ENCODE data around the gene DTX3L. TPM values are rescaled to one million over a fixed set of nuclear protein-coding genes. Genes with fewer than 3 reads are reported as not detected.
"Not testable (repeated sequence)": the region's sequence is repeated elsewhere in the genome, so short reads cannot be mapped to it uniquely, and the experiment has no call there.

Gene DTX3L
- total RNA-seq, 1 donor from 2014 or later, result 55.1 TPM

- no peak for DNase-seq (ENCODE audit: low read depth)
Measured at GRCh38 chr3:122562923-122563716, 1.0 kb upstream of the DTX3L start.

- DNase-seq (ENCODE audit: low read depth), result peak; percentile 16
Measured at GRCh38 chr3:122563717-122564025, 467 bp upstream of the DTX3L start.

- not testable (repeated sequence) for DNase-seq (ENCODE audit: low read depth)
Measured at GRCh38 chr3:122568131-122568530, 4.0 kb downstream of the DTX3L start.

DNA sequence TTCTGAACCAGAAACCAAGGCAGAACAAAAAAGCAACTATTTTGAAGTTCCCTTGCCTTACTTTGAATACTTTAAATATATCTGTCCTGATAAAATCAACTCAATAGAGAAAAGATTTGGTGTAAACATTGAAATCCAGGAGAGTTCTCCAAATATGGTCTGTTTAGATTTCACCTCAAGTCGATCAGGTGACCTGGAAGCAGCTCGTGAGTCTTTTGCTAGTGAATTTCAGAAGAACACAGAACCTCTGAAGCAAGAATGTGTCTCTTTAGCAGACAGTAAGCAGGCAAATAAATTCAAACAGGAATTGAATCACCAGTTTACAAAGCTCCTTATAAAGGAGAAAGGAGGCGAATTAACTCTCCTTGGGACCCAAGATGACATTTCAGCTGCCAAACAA lies 4.6 kb downstream of the DTX3L start:
- no peak for DNase-seq (ENCODE audit: low read depth)

DNA sequence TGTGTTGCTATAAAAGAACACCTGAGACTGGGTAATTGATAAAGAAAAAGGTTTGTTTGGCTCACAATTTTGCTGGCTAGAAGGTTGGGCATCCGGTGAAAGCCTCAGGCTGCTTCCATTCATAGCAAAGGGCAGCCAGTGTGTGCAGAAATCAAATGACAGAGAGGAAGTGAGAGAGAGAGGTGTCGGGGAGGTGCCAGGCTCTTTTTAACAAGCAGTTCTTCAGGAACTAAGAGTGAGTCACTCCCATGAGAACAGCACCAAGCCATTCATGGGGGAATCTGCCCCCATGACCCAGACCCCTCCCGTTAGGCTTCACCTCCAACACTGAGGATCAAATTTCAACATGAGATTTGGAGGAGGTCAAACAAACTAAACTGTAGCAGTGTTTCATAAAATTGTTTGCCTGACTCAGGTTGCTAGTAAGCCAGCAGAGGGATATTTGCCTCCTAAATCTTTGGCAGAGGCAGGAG lies 8.8 kb downstream of the DTX3L start:
- DNase-seq (ENCODE audit: low read depth), result peak; percentile 92

DNA sequence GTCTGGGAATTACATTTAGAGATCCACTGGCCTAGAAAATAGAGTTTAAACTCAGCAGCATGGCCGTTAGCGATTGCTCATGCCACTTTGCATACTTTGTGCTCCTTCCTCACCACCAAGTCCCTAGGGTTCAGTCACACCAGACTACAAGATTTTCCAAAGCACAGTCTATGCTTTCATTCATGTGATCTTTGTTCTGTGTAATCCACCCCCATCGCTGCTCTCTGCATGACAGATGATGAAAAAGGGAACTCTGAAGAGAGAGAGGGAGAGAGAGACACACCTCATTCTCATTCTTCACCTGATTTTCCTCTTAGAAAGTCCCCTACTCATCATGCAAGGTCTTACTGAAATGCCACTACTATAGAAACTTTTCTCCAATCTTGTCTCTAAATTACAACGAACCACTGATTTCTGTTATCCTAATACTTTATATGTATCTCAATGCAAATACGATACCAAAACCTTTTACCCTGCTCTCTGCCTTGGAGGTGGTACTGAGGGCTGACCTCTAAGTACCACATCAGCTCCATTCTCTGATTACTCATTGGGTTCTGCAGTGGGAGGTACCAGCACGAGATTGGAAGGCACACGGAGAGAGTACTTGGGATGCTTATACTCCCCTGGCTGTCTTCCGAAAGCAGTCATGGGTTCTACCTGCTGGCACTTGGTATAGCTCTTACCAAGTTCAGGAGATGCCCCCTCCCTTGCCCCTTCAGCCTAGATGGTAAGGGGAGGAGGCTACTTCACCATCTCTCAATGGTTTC lies 12.2 kb downstream of the DTX3L start:
- DNase-seq (ENCODE audit: low read depth), result peak; percentile 18

DNA sequence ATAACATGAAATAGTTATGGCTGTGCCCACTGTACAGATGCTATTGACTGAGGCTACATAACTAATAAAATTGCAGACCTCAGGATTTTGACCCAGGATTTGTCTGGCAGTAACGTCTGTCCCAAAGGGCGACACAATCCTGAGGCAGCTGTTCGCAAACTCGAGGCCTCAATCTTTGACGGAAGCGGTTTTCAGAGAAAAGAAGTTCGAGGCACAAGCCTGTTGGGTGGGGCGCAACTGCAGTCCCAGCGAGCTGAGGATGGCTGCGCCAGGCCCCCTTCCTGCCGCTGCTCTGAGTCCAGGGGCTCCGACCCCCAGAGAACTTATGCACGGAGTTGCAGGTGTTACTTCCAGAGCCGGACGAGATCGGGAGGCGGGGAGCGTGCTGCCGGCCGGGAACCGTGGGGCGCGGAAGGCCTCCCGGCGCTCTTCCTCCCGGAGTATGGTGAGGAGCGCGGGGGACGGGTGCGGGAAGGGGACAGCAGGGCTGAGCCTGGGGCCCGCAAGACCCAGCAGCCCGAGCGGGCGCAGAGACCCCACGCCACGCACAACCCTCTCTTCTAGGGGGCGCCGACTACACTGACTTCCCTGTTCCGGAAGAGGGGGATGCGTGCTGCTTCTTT lies 13.4 kb downstream of the DTX3L start, which contains the start of gene PARP15:
PARP15 (plus strand) TSS at position 242 of the 623 bp plus-strand sequence; CDS start at position 260, 18 bp downstream.
- no peak for DNase-seq (ENCODE audit: low read depth)

DNA sequence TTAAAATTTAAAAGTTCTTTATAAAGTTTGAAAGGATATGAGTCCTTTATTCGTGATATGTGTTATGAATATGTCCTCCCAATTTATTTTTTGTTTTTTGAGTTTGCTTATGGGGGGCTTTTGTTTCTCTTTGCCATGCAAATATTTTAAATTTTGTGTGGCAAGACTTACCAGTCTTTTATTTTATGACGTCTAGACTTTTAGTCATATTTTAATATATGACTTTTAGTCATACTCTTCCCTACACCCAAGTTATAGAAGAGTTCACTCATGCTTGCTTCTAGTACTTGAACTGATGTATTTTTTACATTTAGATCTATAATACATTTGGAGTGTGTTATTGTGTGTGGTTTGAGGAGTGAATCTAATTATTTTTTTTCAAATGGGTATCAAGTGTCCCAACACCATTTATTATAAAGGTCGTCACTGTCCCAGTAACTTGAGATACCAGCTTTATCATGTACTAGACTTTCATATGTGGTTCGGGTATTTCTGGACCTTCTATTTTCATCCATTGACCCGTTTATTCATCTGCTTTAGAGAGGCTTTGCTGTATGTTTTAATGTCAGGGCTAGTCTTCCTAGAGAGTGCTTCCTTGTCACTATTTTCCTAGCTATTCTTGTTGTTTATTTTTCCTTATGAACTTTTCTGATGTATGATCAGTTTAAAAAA lies 14.1 kb downstream of the DTX3L start:
- no peak for DNase-seq (ENCODE audit: low read depth)

- DNase-seq (ENCODE audit: low read depth), result no peak
Measured at GRCh38 chr3:122580470-122580869, 16.3 kb downstream of the DTX3L start.

DNA sequence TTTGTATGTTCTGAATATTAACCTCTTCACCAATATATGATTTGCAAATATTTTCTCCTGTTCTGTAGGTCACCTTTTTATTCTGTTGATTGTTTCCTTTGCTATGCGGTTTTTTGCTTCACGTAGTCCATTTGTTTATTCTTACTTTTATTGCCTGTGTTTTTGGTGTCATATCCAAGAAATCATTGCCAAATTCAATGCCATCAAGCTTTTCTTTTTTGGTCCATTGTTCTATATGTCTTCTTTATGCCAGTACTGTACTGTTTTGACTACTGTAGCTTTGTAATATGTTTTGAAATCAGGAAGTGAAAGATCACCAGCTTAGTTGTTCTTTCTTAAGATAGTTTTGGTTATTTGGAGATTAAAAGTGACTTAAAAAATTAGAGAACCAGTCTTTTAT lies 17.5 kb downstream of the DTX3L start:
- DNase-seq (ENCODE audit: low read depth), result no peak

GRCh38 chr3:122582390-122582789 lies 18.3 kb downstream of the DTX3L start:
- no peak for DNase-seq (ENCODE audit: low read depth)

DNA sequence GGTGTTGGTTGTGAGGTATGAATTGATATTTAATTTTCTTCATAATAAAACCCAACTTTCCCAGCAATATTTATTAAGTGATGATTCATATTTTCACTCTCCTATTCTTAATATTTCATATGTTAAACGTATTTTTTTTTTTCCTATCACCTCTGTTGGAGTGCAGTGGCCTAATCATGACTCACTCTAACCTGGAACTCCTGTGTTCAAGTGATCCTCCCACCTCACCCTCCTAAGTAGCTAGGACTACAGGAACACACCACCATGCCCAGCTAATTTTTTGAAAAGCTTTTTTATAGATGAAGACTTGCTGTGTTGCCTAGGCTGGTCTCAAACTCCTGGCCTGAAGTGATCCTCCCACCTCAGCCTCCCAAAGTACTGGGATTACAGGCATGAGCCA lies 22.0 kb downstream of the DTX3L start:
- DNase-seq (ENCODE audit: low read depth), result no peak

GRCh38 chr3:122586773-122587485 lies 22.8 kb downstream of the DTX3L start:
- DNase-seq (ENCODE audit: low read depth), result no peak

DNA sequence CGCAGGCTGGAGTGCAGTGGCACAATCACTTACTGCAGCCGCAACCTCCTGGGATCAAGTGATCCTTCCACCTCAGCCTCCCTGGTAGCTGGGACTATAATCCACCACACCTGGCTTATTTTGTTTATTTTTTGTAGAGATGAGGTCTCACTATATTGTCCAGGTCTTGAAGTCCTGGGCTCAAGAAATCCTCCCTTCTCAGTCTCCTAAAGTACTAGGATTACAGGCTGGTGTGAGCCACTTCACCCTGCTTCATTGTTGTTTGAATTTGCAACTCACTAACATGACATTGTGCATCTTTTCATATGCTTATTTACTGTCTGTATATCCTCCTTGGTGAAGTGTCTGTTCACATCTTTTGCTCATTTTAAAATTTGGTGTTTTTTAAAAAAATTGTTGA lies 23.4 kb downstream of the DTX3L start:
- DNase-seq (ENCODE audit: low read depth), result no peak

DNA sequence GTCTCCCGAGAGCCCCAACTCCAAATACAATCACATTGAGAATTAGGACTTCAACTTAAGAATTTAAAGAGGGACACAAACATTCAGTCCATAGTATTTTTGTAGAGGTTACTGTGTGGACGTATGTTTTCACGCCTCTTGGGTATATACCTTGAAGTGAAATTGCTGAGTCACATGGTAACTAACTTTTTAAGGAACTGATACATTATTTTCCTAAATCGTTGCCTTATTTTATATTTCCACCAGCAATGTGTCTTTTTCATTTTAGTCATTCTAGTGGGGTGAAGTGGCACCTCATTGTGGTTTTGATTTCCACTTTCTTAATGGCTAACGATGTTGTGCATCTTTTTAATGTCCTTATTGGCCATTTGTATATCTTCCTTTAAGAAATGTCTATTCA lies 25.2 kb downstream of the DTX3L start:
- DNase-seq (ENCODE audit: low read depth), result no peak

- no peak for DNase-seq (ENCODE audit: low read depth)
Measured at GRCh38 chr3:122590610-122591009, 26.5 kb downstream of the DTX3L start.

GRCh38 chr3:122594025-122594424 lies 29.9 kb downstream of the DTX3L start:
- no peak for DNase-seq (ENCODE audit: low read depth)

DNA sequence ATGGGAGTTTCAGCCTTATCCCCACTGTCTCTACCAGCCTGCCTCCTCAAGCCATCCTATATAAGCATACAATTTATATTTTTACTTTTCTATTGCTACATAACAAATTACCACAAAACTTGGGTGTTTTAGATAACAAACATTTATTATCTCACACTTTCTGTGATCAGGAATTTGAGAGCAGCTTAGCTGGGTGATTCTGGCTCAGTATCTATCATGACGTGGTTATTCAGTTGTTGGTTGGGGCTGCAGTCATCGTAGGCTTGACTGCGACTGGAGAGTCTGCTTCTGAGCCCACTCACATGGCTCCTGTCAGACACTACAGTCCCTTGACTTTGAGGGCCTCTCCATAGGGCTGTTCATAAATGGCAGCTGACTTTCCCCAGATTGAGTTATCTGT lies 34.0 kb downstream of the DTX3L start:
- no peak for DNase-seq (ENCODE audit: low read depth)

GRCh38 chr3:122598556-122598955 lies 34.4 kb downstream of the DTX3L start:
- no peak for DNase-seq (ENCODE audit: low read depth)

- DNase-seq (ENCODE audit: low read depth), result no peak
Measured at GRCh38 chr3:122602011-122602710, 38.0 kb downstream of the DTX3L start.

- no peak for DNase-seq (ENCODE audit: low read depth)
Measured at GRCh38 chr3:122603056-122603455, 38.9 kb downstream of the DTX3L start.
